Activated CD8-positive, alpha-beta T cell treated with anti-CD3 and anti-CD28 coated beads for 36 hours (primary cell): ENCODE measurements around the gene MAGEA6. TPM values are rescaled to one million over a fixed set of nuclear protein-coding genes. Genes with fewer than 3 reads are reported as not detected.
A peak's percentile ranks its signal among the peaks of the same experiment; 100 is the strongest.
"Not testable (repeated sequence)": the region's sequence is repeated elsewhere in the genome, so short reads cannot be mapped to it uniquely, and the experiment has no call there.

Experiments
- ATAC-seq: fragments of 200-7000 bp; cut with Tn5 transposase; one replicate; pipeline ENCODE4 v1.10.0; 2021; ENCODE audit warnings: mild to moderate bottlenecking, moderate library complexity
- CTCF ChIA-PET: fragments of 350-600 bp; sonication (Branson Sonifier 250); formaldehyde crosslinking; loops from one replicate; lab custom pipeline; 2021; ENCODE audit warnings: antibody characterized with exemption; lab: Charles Lee
- POLR2A ChIA-PET: fragments of 350-600 bp; sonication (Branson Sonifier 250); formaldehyde crosslinking; loops from one replicate; lab custom pipeline; 2021; ENCODE audit warnings: antibody characterized with exemption; lab: Charles Lee
- DNase-seq: peaks from one replicate; pipeline ENCODE4 v3.0.0-alpha.2; 2020
- H3K27ac Mint-ChIP-seq: one replicate; pipeline ENCODE4 v1.8.0; 2021; ENCODE audit warnings: mild to moderate bottlenecking, mixed read lengths
- H3K27me3 Mint-ChIP-seq: one replicate; pipeline ENCODE4 v1.8.0; 2021; ENCODE audit warnings: mixed read lengths
- H3K36me3 Mint-ChIP-seq: one replicate; pipeline ENCODE4 v1.8.0; 2021; ENCODE audit warnings: low read depth, mixed read lengths
- H3K4me1 Mint-ChIP-seq: one replicate; pipeline ENCODE4 v1.8.0; 2021; ENCODE audit warnings: low read depth, mixed read lengths
- H3K4me3 Mint-ChIP-seq: one replicate; pipeline ENCODE4 v1.8.0; 2021; ENCODE audit warnings: mild to moderate bottlenecking, moderate library complexity, mixed read lengths
- H3K9me3 Mint-ChIP-seq: one replicate; pipeline ENCODE4 v1.8.0; 2021; ENCODE audit warnings: mixed read lengths
- intact Hi-C: fragments of 100-400 bp; cut with micrococcal nuclease; formaldehyde crosslinking; loops from one replicate; pipeline ENCODE4 v1.10.0; 2022
- total RNA-seq, 2 experiments: library from RNA; stranded (reverse); gene quantifications; one replicate each; pipeline ENCODE4 v1.2.3, GENCODE V29; 2021
- TF ChIP-seq, protein P1 (sequence below): fragments of 200-600 bp; IDR thresholded peaks from one replicate; pipeline ENCODE4 v1.8.0; 2022; ENCODE audit warnings: antibody characterized with exemption, mild to moderate bottlenecking

MAGEA6 gene
- not detected for total RNA-seq

DNA sequence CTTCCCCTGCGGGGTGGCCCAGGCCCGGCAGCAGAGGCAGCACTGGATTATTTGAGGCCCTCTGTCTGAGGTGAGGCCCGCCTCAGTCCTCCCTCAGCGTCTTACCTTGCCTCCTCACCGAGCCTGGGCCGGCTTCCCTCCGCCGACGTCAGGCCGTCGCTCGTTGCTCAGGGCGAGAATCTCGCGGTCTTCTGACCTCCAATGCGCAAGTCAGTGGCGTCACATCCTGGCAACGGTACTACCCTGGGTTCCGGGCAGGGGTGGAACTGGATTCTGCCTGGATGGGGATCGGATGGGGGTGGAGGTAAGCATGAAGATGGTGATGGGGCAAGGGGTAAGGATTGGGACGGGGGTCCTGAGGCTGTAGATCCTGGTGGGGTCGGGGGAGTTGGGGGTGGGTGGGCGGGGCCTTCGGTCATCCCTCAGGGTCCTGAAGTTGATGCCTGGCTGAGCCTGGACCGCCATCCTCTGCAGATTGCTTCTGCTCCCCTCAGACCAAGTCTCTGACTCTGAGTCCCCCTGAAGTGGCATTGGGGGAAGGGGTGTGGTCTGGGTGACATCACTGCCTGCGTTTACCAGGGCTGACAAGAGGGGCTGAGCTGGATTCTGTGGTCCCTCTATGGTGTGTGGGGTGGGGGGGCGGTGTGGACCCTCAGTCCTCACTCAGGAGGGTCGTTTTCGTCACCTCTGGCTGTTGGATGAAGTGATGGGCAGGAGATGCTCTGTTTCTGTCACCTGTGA lies at the start of gene MAGEA6:
Gene MAGEA6 (minus strand): TSS at position 141 of the 741 bp plus-strand sequence. CDS start 2,039 bp downstream, outside the sequence.
- POLR2A ChIA-PET, intact Hi-C loops, H3K9me3 Mint-ChIP-seq, H3K4me3 Mint-ChIP-seq, CTCF ChIA-PET, H3K27me3 Mint-ChIP-seq, ATAC-seq, H3K4me1 Mint-ChIP-seq, H3K27ac Mint-ChIP-seq, DNase-seq, H3K36me3 Mint-ChIP-seq: not testable (repeated sequence)

GRCh38 chrX:152819266-152819665 lies 49.8 kb upstream of the MAGEA6 start:
- TF ChIP-seq, protein P1, sequence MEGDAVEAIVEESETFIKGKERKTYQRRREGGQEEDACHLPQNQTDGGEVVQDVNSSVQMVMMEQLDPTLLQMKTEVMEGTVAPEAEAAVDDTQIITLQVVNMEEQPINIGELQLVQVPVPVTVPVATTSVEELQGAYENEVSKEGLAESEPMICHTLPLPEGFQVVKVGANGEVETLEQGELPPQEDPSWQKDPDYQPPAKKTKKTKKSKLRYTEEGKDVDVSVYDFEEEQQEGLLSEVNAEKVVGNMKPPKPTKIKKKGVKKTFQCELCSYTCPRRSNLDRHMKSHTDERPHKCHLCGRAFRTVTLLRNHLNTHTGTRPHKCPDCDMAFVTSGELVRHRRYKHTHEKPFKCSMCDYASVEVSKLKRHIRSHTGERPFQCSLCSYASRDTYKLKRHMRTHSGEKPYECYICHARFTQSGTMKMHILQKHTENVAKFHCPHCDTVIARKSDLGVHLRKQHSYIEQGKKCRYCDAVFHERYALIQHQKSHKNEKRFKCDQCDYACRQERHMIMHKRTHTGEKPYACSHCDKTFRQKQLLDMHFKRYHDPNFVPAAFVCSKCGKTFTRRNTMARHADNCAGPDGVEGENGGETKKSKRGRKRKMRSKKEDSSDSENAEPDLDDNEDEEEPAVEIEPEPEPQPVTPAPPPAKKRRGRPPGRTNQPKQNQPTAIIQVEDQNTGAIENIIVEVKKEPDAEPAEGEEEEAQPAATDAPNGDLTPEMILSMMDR = no peak
- Mint-ChIP-seq H3K27me3 (peaks cover 3% of the 10 kb centered on the region), H3K9me3 (no peaks in the 10 kb centered on the region), H3K4me1 (peaks cover 4% of the 10 kb centered on the region), H3K27ac (no peak overlapping the region), H3K36me3 (no peaks in the 10 kb centered on the region), H3K4me3 (no peak overlapping the region)
- ATAC-seq (no peak), DNase-seq (no peak)
- CTCF ChIA-PET = no interaction called here
- POLR2A ChIA-PET = no interaction called here
- intact Hi-C loops = no loop called here

DNA sequence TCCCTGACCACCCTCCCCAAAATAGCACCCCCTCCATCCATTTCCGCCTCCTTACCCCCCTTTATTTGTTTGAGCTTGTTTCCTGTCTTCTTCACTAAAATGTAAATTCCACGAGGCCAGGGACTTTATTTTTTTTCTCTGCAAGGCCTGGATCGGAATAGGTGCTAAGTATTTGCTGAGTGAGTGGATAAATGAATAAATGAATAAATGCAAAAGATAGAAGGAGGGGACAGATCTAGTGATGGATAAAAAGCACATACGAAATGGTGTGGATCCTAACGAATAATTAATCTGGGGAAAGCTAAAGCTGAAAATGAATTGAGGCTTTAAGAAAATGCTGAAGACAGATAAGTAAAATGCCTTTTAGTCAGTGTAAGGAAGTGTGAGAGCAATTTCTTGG lies 48.9 kb upstream of the MAGEA6 start:
- intact Hi-C loops = no loop called here
- peaks cover 3% of the 10 kb centered on the region for H3K27me3 Mint-ChIP-seq
- no peak overlapping the region for H3K27ac Mint-ChIP-seq
- H3K36me3 Mint-ChIP-seq = no peaks in the 10 kb centered on the region
- H3K4me1 Mint-ChIP-seq = peaks cover 12% of the 10 kb centered on the region
- ChIA-PET CTCF (interaction anchor here (0.6 kb wide), 1 partner anchor 1105 kb away, joined by 3 read pairs; no protein-coding TSS in a partner anchor), POLR2A (no interaction called here)
- no peak for DNase-seq
- H3K9me3 Mint-ChIP-seq = no peaks in the 10 kb centered on the region
- no peak overlapping the region for H3K4me3 Mint-ChIP-seq
- no peak for ATAC-seq
- TF ChIP-seq, protein P1 = no peak

GRCh38 chrX:152817078-152817764 lies 47.7 kb upstream of the MAGEA6 start:
- Mint-ChIP-seq H3K4me1 (peaks cover 12% of the 10 kb centered on the region), H3K9me3 (no peaks in the 10 kb centered on the region), H3K27me3 (peaks cover 3% of the 10 kb centered on the region), H3K36me3 (no peaks in the 10 kb centered on the region), H3K27ac (no peak overlapping the region), H3K4me3 (no peak overlapping the region)
- ChIA-PET CTCF (no interaction called here), POLR2A (no interaction called here)
- intact Hi-C loops = no loop called here
- no peak for ATAC-seq
- peak; percentile 35 for DNase-seq
- TF ChIP-seq, protein P1 = peak; percentile 25

DNA sequence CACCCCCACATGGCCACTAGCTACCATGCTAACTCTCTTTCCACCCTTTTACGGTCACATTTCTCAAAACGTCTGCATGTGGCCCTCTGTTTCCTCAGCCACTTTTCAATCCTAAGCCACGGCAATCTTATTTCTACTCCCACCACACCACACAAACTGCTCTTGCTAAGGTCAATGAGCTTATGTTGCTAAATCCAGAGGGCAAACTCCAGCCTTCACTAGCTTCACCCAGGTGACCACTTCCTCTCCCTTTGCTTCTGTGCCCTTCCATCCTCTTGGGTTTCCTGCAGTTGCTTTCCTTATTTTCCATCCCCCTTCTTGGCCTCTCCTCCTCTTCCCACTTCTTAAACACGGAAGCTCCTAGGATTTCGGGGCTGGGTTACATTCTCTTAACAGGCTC lies 44.6 kb upstream of the MAGEA6 start:
- TF ChIP-seq, protein P1 = no peak
- no peak for DNase-seq
- peaks cover 1% of the 10 kb centered on the region for H3K27me3 Mint-ChIP-seq
- ATAC-seq = no peak
- POLR2A ChIA-PET = no interaction called here
- intact Hi-C loops = no loop called here
- no peaks in the 10 kb centered on the region for H3K9me3 Mint-ChIP-seq
- no peak overlapping the region for H3K4me3 Mint-ChIP-seq
- H3K4me1 Mint-ChIP-seq = peaks cover 9% of the 10 kb centered on the region
- H3K36me3 Mint-ChIP-seq = no peaks in the 10 kb centered on the region
- H3K27ac Mint-ChIP-seq = no peak overlapping the region
- CTCF ChIA-PET = no interaction called here
